GM21723 (cell line): ENCODE results near the gene TCL1B.

Experiments used
- ATAC-seq: cut with Tn5 transposase; IDR thresholded peaks from one replicate; pipeline ENCODE4 v1.9.1; 2021; ENCODE audit warnings: mild to moderate bottlenecking, moderate library complexity; ENCODE audit not compliant: unreplicated experiment

Gene TCL1B

DNA sequence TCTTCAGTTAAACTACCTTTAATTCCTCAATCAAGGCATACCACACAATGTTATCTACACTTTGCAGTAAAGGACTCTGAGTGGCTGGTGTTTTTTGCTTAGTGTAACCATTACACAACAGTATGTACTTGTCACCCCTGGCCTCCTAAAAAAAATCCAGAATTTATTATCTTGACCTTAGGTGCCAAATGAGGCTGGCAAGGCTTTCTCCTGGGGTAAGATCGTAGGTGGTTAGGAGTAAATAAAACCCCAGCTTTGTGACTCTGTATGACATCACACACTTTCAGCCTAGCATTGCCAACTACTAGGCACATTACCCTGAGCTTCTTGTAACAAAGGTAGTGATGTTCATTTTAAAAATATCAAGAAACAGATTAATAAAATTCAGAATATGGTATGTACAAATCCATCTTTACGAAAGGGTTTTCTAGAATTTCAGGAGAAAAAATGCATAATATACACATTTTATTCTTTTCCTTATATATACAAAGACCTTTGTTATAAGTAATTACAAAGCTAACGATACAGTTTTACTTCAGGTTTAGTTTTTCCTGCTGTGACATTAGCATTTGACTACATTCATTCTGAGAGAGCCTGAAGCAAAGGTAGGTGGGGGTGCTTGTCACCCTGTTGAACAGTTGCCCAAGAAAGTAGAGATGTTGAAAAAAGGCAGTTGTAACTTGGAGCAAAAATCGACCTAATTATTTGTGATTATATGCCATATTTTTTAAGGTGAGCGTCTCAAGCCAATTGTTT is 14.2 kb downstream of the TCL1B start:
- ATAC-seq: no peak

DNA sequence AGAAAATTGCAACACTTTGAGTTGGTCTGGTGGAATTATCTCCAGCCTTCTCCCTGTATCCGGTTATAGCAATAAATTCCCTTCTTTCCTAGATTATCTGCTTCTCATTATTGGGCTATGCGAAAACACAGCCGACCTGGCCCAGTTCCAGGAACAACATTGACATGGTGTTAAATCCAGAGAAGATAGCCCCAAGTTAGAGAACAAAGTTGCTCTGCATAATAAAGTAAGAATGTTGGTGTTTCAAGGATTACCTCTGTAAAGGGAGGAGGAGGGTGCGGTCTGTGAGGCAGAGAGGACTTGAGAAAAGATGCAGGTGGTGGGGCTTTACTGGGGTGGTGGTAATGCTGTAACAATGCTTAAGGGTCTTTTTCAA is 15.6 kb downstream of the TCL1B start:
- no peak for ATAC-seq

DNA sequence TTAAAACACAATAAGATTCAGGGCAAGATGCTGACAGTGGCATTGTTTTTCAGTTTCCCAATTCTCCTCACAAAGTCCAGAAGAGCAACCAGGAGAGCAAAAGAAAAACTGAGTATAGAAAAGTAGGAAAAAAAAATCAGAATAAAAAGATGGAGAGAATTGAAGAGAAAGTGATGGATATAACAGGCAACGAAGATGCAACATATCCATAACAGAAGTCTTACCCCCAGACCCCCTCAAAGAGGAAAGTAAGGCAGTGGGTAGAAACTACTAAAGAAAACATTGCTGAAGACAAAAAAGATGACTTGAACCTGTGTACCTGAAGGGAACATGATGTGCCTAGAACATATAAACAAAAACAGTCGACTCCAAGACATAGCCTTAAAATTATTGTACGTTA is 17.1 kb downstream of the TCL1B start:
- ATAC-seq: no peak

DNA sequence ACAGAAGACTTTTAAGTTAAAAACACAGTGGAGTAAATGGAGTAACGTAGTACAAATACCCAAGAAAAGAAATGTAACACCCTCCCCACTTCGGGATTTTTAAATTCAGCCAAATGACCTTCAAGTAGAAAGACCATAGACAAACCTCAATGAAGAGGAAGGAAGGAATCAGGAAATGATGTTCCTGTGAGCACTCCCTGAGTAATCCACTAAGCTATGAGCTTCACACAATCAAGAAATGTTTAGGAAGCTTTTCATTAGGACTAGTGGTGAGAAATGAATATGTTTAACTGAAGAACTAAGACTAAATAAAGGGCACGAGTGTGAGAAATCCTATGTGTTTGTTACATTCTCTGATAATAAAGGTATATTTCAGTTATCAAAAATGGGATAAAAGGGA is 17.6 kb downstream of the TCL1B start:
- no peak for ATAC-seq

DNA sequence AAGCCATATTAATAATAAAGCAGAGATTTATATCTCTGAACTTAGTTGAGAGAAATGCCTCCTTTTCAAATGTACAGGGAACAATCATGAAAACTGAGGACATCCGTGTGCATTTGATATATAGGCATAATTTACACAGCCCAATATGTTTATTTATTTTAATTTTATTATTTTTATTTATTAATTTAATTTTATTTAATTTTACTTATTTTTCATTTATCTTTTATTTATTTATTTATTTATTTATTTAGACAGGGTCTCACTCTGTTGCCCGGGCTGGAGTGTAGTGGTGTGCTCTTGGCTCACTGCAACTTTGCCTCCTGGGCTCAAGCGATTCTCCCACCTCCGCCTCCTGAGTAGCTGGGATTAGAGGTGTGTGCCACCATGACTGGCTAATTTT is 19.3 kb downstream of the TCL1B start:
- ATAC-seq: no peak

DNA sequence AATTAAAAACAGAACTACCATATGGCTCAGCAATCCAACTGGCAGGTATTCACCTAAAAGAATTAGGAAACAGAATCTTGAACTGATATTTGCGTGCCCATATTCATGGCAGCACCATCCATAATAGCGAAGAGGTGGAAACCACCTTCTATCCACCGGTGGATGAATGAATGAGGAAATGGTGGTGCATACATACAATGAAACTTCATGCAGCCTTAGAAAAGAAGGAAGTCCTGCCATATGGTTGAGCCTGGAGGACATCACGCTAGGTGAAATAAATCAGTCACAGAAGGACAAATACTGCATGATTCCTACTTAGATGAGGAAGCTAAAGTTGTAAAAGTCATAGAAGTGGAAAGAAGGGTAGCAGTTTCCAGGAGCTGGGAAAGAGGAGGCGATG is 21.1 kb downstream of the TCL1B start:
- ATAC-seq: no peak

DNA sequence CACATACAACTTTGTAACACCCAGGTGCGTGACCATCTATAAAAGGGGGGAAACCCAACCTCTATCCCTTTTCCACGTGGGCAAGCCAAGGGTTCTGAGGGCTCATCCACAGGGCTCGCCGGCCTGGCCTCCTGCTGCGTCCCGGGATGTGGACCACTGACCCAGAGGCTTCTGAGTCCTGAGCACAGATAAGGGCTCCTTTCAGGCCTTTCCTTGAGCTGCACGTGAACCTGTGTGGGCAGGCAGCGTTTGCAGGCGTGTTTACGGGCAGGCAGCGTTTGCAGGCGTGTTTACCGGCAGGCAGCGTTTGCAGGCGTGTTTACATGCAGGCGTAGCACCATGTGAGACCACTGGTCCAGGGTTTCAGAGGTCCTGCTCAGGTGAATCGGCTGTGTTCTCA is 23.9 kb downstream of the TCL1B start:
- no peak for ATAC-seq

DNA sequence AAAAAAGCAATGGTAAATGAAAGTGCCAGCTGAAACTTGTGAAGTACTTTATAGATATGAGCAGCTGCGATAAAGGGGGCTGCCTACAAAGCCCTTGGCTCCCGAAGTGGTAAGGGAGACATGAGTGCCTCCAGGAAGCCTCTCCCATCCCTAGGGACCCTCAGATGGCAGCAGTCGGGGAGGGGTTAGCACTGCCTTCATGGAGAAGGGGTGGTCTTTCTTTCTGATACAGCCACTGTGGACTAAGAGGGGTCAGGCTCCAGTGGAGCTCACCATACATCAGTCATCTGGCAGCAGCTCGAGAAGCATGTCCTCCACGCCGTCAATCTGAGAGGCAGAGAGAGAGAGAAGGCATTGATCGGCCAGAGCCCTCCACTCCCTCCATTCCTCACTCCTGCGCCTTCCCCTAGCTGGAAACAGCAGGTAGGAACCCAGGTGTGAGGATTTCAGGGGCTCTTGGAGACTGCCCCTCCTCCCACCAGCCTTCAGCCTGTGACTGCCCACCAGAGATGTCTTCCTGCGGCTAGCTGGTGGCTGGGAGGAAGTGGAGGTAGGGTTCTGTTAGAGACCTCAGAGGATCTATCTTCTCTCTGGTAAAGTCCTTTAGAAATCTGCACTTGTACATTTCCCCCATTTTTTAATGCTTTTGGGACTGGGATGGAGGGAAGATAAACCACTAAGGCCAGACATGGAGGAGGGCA is 25.4 kb downstream of the TCL1B start:
- no peak for ATAC-seq

DNA sequence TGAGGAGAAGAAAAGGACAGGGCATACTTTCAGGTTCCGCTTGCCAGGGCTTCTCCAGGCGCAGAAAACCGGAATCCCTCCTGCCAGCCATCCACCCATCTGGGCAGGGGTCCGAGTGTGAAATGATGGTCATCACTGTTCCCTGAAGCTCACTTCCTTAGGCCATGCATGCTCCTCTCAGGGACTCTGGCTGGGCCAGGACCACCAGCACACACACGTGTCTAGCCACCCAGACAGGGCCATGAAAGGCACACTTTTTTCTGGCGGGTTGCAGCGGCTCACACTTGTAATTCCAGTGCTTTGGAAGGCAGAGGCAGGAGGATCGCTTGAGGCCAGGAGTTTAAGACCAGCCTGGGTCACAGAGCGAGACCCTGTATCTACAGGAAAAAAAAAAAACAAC is 26.2 kb downstream of the TCL1B start:
- no peak for ATAC-seq

DNA sequence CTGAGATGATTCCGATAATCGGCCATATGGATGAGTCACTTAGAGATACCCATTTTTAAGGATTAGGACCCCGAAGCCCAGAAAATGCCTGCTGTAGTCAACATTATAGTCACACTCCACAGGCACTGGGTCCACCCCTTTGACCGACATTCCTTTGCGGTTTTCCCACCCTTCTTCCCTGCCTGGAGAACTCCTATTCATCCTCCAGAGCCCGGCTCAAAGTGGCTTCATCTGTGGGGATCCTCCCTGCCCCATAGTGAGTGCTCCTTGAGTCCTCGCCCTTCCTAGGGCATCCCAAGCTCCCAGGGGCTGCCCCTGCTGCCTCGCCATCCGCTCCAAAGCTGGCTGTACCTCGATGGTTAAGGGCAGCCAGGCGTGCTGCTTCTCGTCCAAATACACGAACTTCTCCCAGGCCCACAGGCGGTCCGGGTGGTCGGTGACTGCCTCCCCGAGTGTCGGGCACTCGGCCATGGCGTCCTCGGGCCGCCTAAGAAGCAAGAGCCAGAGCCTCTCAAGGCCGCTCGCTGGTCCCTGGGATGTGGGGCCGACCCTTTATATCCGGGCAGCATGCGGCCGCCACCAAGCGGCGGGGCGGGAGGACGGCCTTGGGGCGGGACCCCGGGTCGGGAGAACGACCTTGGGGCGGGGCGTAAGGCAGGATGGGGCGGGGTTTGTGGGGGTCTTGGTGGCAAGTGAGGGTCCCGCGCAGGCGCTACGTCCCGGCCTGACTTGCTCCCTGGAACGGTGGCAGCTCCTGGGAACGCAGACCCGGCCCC is 27.6 kb downstream of the TCL1B start, which contains the start of gene TCL1A:
TCL1A (minus strand) TSS at position 530 of the 776 bp plus-strand sequence; CDS start at position 471, 59 bp downstream.
- peak; percentile 78 for ATAC-seq

DNA sequence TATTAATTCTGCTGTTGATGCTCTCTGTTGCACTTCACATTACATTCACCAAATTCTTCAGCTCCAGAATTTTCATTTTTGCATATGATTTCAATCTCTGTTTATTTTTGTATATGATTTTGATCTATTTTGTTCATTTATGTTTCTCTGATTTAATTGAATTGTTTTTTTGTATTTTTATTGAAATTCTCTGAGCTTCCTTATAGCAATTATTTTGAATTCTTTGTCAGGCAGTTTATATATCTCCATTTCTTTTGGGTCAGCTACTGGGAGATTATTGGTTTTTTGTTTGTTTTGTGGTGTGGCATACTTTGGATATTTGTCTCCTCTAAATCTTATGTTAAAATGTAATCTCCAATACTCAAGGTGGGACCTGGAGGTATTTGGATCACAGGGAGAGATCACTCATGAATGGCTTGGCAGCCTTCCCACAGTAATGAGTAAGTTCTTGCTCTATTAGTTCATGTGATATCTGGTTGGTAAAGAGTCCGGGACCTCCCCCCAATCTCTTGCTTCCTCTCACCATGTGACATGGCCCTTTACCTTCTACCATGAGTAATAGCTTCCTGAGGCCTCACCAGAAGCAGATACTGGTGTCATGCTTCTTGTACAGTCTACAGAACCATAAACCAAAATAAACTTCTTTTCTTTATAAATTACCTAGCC is 36.4 kb downstream of the TCL1B start:
- no peak for ATAC-seq

DNA sequence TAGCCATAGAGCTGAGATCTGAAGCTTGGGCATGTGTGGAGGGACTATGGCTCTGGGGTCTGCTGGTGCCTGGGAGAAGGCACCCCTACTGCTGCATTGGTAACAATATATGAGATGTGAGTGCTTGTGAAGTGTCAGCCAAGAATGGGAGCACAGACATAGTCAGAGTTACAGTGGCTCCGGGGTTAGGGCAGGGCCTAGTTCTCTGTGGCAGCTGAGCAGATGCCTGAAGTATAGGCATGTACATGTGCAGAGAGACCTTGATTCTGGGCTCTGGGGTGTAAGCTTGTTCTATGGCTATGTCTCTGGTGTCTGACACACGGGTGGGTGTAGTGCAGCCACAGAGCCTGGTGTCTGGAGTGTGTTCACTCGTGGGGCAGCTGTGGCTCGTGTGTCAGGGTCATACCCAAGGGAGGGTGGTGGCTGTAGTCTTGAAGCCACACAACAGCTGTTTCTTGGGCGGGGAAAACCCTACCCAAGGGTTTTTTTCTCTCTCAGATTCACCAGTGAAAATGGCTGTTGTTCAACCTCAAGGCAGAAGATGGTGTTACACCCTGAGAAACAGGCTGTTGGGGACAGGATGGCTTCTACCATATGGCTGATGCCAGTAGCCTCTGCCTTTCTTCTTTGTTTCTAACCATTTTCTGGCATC is 39.6 kb downstream of the TCL1B start:
- peak; percentile 83 for ATAC-seq

DNA sequence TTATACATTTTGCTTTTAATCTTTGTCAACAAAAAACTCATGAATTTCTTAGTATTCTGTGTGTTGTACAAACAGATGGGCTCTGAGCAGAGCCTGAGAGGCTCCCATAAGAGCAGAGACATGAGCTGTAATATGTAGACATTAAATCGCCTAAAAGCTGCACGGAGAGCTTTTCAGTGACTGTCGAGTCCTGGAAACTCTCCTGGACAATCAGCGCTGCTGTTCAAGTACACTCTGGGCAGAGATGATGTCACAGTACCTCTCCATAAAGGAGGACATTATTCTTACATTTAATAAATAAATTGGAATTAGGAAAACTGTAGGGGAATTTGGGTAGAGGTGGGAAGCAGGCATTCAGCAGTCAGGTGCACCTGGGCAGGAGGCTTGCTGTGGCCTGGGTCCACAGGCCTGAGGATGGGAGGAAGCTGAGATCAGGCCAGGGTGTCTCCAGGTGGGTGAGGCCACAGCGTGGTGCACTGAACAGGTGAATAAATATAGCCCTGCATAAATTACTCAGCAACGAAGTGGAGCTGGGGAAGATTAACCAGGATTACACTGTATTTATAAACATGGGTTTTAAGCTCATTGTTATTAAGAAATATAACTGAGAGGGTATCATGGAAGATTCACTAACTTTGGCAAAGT is 41.0 kb downstream of the TCL1B start:
- ATAC-seq: no peak

DNA sequence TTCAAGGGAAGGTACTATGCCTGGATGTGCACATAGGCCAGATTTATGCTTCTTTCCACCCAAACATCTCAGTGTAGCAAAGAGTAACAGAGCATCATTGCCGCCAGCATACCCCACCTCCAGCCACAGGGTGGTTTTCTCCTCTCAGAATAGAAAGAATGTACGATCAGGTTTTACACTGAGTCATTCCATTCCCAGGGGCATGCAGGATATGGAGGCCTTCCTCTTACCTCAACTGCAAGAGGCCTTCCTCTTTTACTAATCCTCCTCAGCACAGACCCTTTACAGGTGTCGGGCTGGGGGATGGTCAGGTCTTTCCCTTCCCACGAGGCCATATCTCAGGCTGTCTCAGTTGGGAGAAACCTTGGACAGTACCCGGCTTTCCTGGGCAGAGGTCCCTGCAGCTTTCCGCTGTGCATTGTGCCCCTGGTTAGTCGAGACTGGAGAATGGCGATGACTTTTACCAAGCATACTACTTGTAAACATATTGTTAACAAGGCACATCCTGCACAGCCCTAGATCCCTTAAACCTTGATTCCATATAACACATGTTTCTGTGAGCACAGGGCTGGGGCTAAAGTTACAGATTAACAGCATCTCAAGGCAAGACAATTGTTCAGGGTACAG is 43.3 kb downstream of the TCL1B start:
- ATAC-seq: peak; percentile 48

DNA sequence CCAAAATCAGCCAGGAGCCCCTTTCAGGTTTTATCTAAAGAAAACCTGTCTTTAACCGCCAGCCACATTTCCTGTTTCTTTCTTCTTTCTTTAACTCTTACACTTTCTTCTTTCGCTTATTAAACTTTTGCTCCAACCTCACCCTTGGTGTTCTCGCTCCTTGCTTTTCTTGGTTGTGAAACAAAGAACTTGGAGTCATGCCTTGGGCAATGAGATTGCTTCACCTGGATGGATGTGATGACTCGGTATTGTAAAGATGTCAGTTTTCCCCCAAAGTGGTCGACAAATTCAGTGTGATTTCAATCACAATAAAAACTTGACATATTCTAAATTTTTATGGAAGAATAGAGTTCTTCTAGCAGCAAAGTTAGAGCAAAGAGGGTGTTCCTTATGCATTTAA is 43.9 kb downstream of the TCL1B start:
- no peak for ATAC-seq

DNA sequence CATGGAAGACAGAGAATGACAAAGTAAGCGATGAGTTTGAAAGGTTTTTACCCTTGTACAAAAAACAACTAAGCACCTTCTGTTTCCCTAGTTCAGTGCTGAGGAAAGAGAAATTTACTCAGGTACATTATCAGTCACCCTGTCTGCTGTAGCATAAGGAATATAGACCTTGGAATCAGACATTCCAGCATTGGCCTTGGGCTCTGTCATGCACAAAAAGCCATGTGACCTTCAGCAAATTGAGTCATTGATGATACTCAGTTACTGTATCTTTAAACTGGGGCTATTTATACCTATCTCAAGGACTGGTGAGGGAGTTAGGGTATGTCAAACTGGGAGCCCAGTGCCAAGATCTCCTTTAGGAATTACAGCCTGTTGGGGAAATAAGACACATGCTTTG is 47.0 kb downstream of the TCL1B start:
- ATAC-seq: no peak

DNA sequence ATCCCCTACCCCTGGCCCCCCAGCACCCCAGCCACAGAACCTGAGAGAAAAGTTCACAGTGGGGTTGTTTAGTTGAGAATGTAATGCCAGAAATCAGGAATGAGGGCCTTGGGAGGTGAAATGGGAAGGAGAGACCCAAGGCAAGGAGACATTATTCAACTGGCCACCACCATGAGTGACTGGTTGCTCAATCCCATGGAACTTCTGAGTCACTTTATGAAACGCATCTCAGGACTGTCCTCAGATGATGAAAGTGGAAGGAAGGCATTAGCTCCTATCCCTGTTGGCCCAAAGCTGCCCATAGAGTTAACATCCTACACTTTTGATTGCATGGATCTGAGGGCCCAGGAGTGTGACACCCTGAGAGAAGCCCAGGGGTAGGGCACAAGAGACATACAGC is 53.1 kb downstream of the TCL1B start:
- ATAC-seq: no peak

DNA sequence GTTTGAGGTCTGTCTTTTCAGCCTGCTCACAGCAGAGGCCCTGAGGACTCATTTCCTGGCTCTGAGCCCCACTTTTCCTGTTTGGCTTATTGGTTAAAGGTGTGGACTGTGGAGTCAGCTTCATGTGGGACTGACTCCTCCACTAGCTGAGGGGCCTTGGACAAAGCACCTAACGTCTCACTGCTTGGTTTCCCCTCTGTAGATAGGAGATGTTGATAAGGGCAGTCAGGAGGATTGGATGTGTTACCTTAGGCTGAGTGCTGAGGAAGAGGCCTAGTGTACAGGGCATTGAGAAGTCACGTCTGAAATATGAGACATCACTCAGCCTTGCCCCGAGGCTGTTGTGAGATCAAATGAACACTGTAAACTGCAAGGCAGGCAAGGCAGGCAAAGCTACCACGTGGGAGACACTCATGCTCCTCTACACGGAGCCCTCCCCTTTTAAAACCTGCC is 54.8 kb downstream of the TCL1B start:
- ATAC-seq: no peak

DNA sequence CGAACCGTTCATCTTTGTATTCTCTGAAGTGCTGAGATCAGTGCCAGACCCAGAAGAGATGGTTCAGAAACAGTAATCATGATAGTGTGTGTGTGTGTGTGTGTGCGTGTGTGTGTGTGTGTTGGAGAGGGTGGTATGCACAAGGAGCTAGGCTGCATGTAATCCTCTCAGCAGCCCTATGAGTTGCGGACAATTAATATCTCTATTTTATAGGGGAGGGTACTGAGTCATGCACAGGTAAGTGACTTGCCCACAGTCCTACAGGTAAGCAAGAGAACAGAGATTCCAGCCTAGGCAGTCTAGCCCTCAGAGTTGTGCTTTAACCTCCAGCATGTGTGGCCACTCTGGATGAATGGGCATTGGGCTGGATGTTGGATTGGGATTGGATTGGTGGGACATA is 55.6 kb downstream of the TCL1B start:
- no peak for ATAC-seq
